ENCODE results near the gene SLX4IP. TPM values are rescaled to one million over a fixed set of nuclear protein-coding genes. Genes with fewer than 3 reads are reported as not detected.

The SLX4IP gene
- total RNA-seq, 1 experiment from 2014 or later = 6.4 TPM

- Histone ChIP-seq H3K79me2 (ENCODE audit: low read length) (peaks cover 100% of the 10 kb centered on the region), H3K9me2 (replicated peaks; ENCODE audit: low read length) (no peaks in the 10 kb centered on the region), H2AFZ (ENCODE audit: low read length) (no peak overlapping the region), H3K4me2 (ENCODE audit: low read length) (no peak overlapping the region), H3K27me3 (ENCODE audit: low read length) (no peaks in the 10 kb centered on the region), H4K20me1 (ENCODE audit: low read length) (peaks cover 98% of the 10 kb centered on the region), H3F3A (ENCODE audit: low read length, unreplicated experiment) (no peaks in the 10 kb centered on the region), H3K9me3 (ENCODE audit: low read length) (no peaks in the 10 kb centered on the region), H3K4me3 (ENCODE audit: low read length) (no peak overlapping the region), H3K36me3 (ENCODE audit: low read depth, low read length) (peaks cover 98% of the 10 kb centered on the region), H3K4me1 (ENCODE audit: insufficient read depth, low read length) (peaks cover 25% of the 10 kb centered on the region), H3K27ac (ENCODE audit: low read length) (no peak overlapping the region), H3K9ac (ENCODE audit: low read length) (no peak overlapping the region)
- CTCF ChIA-PET = no interaction called here
- no TSS peak for BruUV-seq (replicated peaks)
- ATAC-seq (no peak), DNase-seq (no peak)
- TF ChIP-seq CTCF (conservative IDR thresholded peaks at IDR 0.05; ENCODE audit: low read depth, low read length) (no peak), EZH2 (IDR thresholded peaks at IDR 0.05; ENCODE audit: low read length, unreplicated experiment) (no peak), EZH2phosphoT487 (IDR thresholded peaks at IDR 0.05; ENCODE audit: borderline replicate concordance, low read length) (no peak)
- POLR2A ChIA-PET (ENCODE audit: unreplicated experiment) = no interaction called here
- intact Hi-C loops (cut with micrococcal nuclease) = no loop called here
These were observed 231.3 kb downstream of the SLX4IP start for GRCh38 chr20:10666221-10667076.

- TF ChIP-seq EZH2 (IDR thresholded peaks at IDR 0.05; ENCODE audit: low read length, unreplicated experiment) (no peak), EZH2phosphoT487 (IDR thresholded peaks at IDR 0.05; ENCODE audit: borderline replicate concordance, low read length) (no peak), CTCF (conservative IDR thresholded peaks at IDR 0.05; ENCODE audit: low read depth, low read length) (no peak)
- Histone ChIP-seq H3K9me3 (ENCODE audit: low read length) (no peaks in the 10 kb centered on the region), H4K20me1 (ENCODE audit: low read length) (peaks cover 96% of the 10 kb centered on the region), H3K27me3 (ENCODE audit: low read length) (no peaks in the 10 kb centered on the region), H3K9me2 (replicated peaks; ENCODE audit: low read length) (no peaks in the 10 kb centered on the region), H3K27ac (ENCODE audit: low read length) (no peak overlapping the region), H3K9ac (ENCODE audit: low read length) (no peak overlapping the region), H2AFZ (ENCODE audit: low read length) (no peak overlapping the region), H3K79me2 (ENCODE audit: low read length) (peaks cover 100% of the 10 kb centered on the region), H3F3A (ENCODE audit: low read length, unreplicated experiment) (no peaks in the 10 kb centered on the region), H3K36me3 (ENCODE audit: low read depth, low read length) (peaks cover 92% of the 10 kb centered on the region), H3K4me2 (ENCODE audit: low read length) (no peak overlapping the region), H3K4me1 (ENCODE audit: insufficient read depth, low read length) (peaks cover 25% of the 10 kb centered on the region), H3K4me3 (ENCODE audit: low read length) (no peak overlapping the region)
- no peak for ATAC-seq
- POLR2A ChIA-PET (ENCODE audit: unreplicated experiment) = no interaction called here
- intact Hi-C loops (cut with micrococcal nuclease) = no loop called here
- BruUV-seq (replicated peaks) = no TSS peak
- DNase-seq = no peak
- CTCF ChIA-PET = no interaction called here
These were observed 231.9 kb downstream of the SLX4IP start for GRCh38 chr20:10667077-10667401.

GRCh38 chr20:10667560-10668167 lies 232.6 kb downstream of the SLX4IP start:
- no peaks in the 10 kb centered on the region for H3F3A ChIP-seq (ENCODE audit: low read length, unreplicated experiment)
- no peaks in the 10 kb centered on the region for H3K9me2 ChIP-seq (replicated peaks; ENCODE audit: low read length)
- no peaks in the 10 kb centered on the region for H3K9me3 ChIP-seq (ENCODE audit: low read length)
- H3K4me2 ChIP-seq (ENCODE audit: low read length) = no peak overlapping the region
- ATAC-seq (no peak), DNase-seq (no peak)
- H3K36me3 ChIP-seq (ENCODE audit: low read depth, low read length) = peaks cover 92% of the 10 kb centered on the region
- no peak overlapping the region for H3K4me3 ChIP-seq (ENCODE audit: low read length)
- POLR2A ChIA-PET (ENCODE audit: unreplicated experiment) = no interaction called here
- H2AFZ ChIP-seq (ENCODE audit: low read length) = no peak overlapping the region
- no peak overlapping the region for H3K9ac ChIP-seq (ENCODE audit: low read length)
- H3K79me2 ChIP-seq (ENCODE audit: low read length) = peaks cover 100% of the 10 kb centered on the region
- peaks cover 25% of the 10 kb centered on the region for H3K4me1 ChIP-seq (ENCODE audit: insufficient read depth, low read length)
- CTCF ChIA-PET = no interaction called here
- no peak for TF ChIP-seq EZH2phosphoT487 (IDR thresholded peaks at IDR 0.05; ENCODE audit: borderline replicate concordance, low read length)
- TF ChIP-seq CTCF (conservative IDR thresholded peaks at IDR 0.05; ENCODE audit: low read depth, low read length) = no peak
- no peak for TF ChIP-seq EZH2 (IDR thresholded peaks at IDR 0.05; ENCODE audit: low read length, unreplicated experiment)
- no TSS peak for BruUV-seq (replicated peaks)
- peaks cover 96% of the 10 kb centered on the region for H4K20me1 ChIP-seq (ENCODE audit: low read length)
- intact Hi-C loops (cut with micrococcal nuclease) = no loop called here
- H3K27ac ChIP-seq (ENCODE audit: low read length) = no peak overlapping the region
- H3K27me3 ChIP-seq (ENCODE audit: low read length) = no peaks in the 10 kb centered on the region

All from PC-3 (cell line).